GM23338 (cell line): ENCODE results near the gene ASB1.

Source experiments
- CREB1 ChIP-seq: fragments of 250-450 bp; sonication (Bioruptor Pico); IDR thresholded peaks from 2 replicates; pipeline ENCODE4 v1.5.0; 2020; ENCODE audit warnings: low read depth, mild to moderate bottlenecking, moderate library complexity
- CTCF ChIP-seq, 2 experiments: fragments of 200-600 bp in 1 of 2; sonication (generic) in 1 of 2; conservative IDR thresholded peaks; 2 replicates each; pipeline versions ENCODE4 v1.5.1 to v1.6.1; 2016 to 2017; ENCODE audit warnings: antibody characterized with exemption in 2 of 2, low read depth in 2 of 2, mild to moderate bottlenecking in 2 of 2, moderate library complexity in 1 of 2
- ETS1 ChIP-seq: IDR thresholded peaks from 2 replicates; pipeline ENCODE4 v1.6.1; 2016; ENCODE audit warnings: antibody characterized with exemption
- EZH2 ChIP-seq: fragments of 200-600 bp; sonication (generic); IDR thresholded peaks from one replicate; pipeline ENCODE4 v1.8.0; 2017; ENCODE audit warnings: antibody characterized with exemption, mild to moderate bottlenecking, low read depth; ENCODE audit not compliant: unreplicated experiment
- EZH2phosphoT487 ChIP-seq: fragments of 200-600 bp; sonication (generic); IDR thresholded peaks from one replicate; pipeline ENCODE4 v1.8.1; 2018; ENCODE audit warnings: antibody characterized with exemption; ENCODE audit not compliant: unreplicated experiment
- JUNB ChIP-seq: IDR thresholded peaks from one replicate; pipeline ENCODE4 v1.6.1; 2016; ENCODE audit warnings: antibody characterized with exemption; ENCODE audit not compliant: unreplicated experiment
- NANOG ChIP-seq: IDR thresholded peaks from 2 replicates; pipeline ENCODE4 v1.6.1; 2016; ENCODE audit warnings: antibody characterized with exemption, borderline replicate concordance
- POLR2AphosphoS5 ChIP-seq: IDR thresholded peaks from 2 replicates; pipeline ENCODE4 v1.6.1; 2016; ENCODE audit warnings: antibody characterized with exemption, low read depth
- REST ChIP-seq: IDR thresholded peaks from one replicate; pipeline ENCODE4 v1.6.1; 2018; ENCODE audit warnings: antibody characterized with exemption; ENCODE audit not compliant: unreplicated experiment
- STAT1 ChIP-seq: IDR thresholded peaks from one replicate; pipeline ENCODE4 v1.6.1; 2016; ENCODE audit warnings: antibody characterized with exemption; ENCODE audit not compliant: unreplicated experiment
- ZNF114 ChIP-seq: fragments of 250-450 bp; sonication (Bioruptor Pico); IDR thresholded peaks from 2 replicates; pipeline ENCODE4 v1.5.0; 2020; ENCODE audit warnings: mild to moderate bottlenecking, moderate library complexity
- ZNF331 ChIP-seq: fragments of 250-450 bp; sonication (Bioruptor Pico); IDR thresholded peaks from 2 replicates; pipeline ENCODE4 v1.5.0; 2020; ENCODE audit warnings: low read depth, mild to moderate bottlenecking, moderate library complexity
- ZNF462 ChIP-seq: fragments of 250-450 bp; sonication (Bioruptor Pico); IDR thresholded peaks from 2 replicates; pipeline ENCODE4 v1.5.0; 2020; ENCODE audit warnings: mild to moderate bottlenecking, moderate library complexity

DNA sequence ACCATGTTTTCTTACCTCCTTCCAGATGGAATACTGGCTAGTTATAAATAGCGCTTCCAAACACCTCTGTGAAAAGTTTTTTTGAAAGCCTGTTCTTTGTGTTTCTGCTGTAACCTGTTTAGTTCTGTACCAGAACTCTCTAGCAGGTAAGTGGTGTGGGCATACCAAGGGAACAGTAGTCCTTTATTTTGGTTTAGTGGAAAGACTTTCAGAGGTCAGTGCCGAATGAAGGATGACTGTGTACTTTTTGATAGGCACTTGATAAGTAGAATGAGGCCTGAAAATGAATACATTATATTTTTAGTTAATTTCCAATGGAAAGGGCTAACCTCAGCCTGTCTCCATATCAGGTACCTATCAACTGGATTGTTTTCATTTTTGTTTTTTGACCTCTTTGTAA, 27.6 kb upstream of the ASB1 start:
- TF ChIP-seq EZH2 (no peak), POLR2AphosphoS5 (no peak), CTCF (conservative IDR thresholded peaks at IDR 0.05; ENCODE audit: low read depth in 2 of 2) (no peak), EZH2phosphoT487 (no peak), REST (no peak), JUNB (no peak), CREB1 (CRISPR knock-in tag) (no peak), NANOG (no peak), ETS1 (no peak), ZNF114 (CRISPR knock-in tag) (no peak), STAT1 (no peak), ZNF331 (no peak), ZNF462 (CRISPR knock-in tag) (no peak)
